ENCODE data around the gene C16orf86.
"Not testable (repeated sequence)": the region's sequence is repeated elsewhere in the genome, so short reads cannot be mapped to it uniquely, and the experiment has no call there.

Gene C16orf86

DNA sequence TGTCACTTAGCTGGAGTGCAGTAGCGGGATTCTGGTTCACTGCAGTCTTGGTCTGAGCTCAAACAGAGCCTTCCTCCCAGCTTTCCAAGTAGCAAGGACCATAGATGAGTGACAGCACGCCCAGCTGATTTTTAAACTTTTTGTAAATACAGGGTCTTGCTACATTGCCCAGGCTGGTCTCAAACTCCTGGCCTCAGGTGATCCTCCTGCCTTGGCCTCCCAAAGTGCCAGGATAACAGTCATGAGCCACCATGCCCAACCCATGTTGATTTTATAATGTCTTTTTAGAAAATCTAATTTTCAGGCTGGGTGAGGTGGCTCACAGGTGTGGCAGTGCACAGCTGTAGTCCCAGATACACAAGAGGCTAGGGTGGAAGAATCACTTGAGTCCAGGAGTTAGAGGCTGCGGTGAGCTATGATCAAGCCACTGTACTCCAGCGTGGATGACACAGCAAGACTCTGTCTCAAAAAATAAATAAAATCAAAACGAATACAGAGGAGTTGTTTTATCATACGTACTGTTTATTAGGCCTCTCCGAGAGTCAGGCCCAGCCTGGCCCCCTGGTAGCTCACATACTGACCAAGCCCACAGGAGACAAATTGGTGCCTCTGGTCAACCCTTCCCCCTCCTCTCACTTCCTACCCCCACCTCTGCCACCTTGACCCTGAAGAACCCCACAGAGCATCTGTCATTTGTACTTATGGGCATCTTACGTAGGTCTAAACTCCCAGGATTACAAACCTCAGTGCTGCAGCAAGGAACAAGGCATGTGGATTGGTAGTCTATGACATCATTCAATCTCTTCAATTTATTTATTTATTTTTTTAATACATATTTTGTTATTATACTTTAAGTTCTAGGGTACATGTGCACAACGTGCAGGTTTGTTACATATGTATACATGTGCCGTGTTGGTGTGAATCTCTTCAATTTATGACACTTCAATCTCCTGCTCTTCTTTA, 13.6 kb downstream of the C16orf86 start:
- TF ChIP-seq, protein P1, sequence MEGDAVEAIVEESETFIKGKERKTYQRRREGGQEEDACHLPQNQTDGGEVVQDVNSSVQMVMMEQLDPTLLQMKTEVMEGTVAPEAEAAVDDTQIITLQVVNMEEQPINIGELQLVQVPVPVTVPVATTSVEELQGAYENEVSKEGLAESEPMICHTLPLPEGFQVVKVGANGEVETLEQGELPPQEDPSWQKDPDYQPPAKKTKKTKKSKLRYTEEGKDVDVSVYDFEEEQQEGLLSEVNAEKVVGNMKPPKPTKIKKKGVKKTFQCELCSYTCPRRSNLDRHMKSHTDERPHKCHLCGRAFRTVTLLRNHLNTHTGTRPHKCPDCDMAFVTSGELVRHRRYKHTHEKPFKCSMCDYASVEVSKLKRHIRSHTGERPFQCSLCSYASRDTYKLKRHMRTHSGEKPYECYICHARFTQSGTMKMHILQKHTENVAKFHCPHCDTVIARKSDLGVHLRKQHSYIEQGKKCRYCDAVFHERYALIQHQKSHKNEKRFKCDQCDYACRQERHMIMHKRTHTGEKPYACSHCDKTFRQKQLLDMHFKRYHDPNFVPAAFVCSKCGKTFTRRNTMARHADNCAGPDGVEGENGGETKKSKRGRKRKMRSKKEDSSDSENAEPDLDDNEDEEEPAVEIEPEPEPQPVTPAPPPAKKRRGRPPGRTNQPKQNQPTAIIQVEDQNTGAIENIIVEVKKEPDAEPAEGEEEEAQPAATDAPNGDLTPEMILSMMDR (conservative IDR thresholded peaks at IDR 0.05; ENCODE audit: low read depth, low read length), result no peak
- no peak for DNase-seq (ENCODE audit: low read depth)
- no peak overlapping the region for H3K4me3 ChIP-seq (ENCODE audit: low read length)

DNA sequence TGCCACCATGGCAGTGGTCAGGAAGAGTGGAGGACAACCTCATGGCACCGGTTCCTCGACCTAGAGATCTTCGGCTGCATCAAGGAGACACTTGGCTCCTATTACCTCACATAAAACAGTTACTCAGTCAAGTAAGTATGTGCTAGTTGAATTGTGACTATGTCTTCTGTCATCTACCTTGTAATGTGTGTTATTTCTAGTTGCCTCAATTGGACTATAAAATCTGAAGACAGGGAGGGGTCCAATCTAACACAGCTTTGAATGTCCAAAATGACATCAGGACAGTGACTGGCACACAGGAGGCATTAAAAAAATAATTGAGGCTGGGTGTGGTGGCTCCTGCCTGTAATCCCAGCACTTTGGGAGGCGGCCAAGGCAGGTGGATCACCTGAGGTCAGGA, 17.2 kb downstream of the C16orf86 start:
- no peak for DNase-seq (ENCODE audit: low read depth)
- TF ChIP-seq, protein P1 (conservative IDR thresholded peaks at IDR 0.05; ENCODE audit: low read depth, low read length), result no peak
- no peak overlapping the region for H3K4me3 ChIP-seq (ENCODE audit: low read length)

DNA sequence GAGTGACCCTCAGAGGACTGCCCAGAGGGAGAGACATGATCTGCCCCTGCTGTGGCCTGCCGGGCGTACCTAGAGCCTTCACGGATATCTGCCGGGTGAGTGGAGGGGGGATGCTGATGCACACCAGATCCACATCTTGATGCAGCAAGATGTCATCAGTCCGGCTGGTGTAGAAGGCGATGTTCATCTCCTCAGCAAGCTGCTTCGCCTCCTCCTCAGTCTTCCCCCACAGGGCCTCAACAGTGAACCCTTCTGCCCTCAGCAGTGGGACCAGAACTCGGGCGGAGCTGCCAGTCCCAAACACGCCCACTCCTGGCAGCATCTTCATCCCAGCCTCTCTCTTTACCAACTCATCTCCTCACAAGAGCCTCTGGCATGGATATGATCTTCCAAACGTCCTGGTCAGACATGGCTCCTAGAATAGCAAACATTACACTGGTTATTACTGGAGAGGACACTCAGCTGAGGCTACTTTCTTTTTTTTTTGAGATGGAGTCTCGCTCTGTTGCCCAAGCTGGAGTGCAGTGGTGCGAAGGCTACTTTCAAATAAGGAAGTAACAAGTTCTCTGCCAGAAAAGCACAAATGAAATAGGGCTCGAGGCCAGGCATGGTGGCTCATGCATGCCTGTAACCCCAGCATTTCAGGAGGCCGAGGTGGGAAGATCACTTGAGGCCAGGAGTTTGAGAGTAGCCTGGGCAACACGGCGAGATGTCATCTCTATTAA, 18.9 kb downstream of the C16orf86 start:
- DNase-seq (ENCODE audit: low read depth), result no peak
- TF ChIP-seq, protein P1 (conservative IDR thresholded peaks at IDR 0.05; ENCODE audit: low read depth, low read length), result no peak
- no peak overlapping the region for H3K4me3 ChIP-seq (ENCODE audit: low read length)

DNA sequence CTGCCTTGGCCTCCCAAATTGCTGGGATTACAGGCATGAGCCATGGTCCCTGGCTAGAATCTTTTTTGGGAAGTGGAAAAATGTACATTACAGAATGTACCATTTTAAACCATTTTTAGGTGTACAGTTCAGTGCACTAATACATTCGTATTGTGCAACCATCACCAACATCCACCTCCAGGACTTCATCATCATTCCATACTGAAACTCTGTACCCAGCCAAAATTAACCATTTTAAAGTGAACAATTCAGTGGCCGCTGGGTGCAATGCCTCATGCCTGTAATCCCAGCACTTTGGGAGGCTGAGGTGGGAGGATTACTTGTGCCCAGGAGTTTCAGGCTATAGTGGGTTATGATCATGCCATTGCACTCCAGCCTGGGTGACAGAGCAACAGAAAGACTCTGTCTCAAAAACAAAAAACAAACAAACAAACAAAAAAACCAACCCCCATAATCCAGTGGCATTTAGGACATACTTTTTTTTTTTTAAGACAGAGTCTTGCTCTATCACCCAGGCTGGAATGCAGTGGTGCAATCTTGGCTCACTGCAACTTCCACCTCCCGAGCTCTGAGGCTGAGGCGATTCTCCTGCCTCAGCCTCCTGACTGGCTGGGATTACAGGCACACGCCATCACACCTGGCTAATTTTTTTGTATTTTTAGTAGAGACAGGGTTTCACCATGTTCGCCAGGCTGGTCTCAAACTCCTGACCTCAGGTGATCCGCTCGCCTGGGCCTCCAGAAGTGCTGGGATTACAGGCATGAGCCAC, 27.1 kb downstream of the C16orf86 start:
- DNase-seq (ENCODE audit: low read depth); H3K4me3 ChIP-seq (ENCODE audit: low read length): not testable (repeated sequence)

DNA sequence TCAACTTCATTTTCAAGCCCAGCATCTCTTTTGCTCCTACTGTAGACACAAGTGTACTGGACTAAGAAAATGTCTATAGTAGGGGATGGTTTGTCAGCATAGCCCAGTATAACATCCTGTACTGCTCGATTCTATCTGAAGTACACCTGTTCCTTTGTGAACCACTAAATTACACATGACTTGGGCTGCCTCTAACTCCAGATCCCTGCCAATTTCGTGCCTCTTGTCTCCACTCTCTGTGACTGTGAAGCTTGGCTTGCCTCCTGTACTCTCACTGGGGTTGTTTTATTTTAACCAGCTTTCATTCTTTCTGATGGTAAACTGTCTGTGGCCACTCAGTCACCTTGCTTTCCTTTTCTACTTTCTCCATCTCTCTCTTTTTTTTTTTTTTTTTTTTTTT, 28.0 kb downstream of the C16orf86 start:
- TF ChIP-seq, protein P1 (conservative IDR thresholded peaks at IDR 0.05; ENCODE audit: low read depth, low read length), result no peak
- no peak overlapping the region for H3K4me3 ChIP-seq (ENCODE audit: low read length)
- no peak for DNase-seq (ENCODE audit: low read depth)

DNA sequence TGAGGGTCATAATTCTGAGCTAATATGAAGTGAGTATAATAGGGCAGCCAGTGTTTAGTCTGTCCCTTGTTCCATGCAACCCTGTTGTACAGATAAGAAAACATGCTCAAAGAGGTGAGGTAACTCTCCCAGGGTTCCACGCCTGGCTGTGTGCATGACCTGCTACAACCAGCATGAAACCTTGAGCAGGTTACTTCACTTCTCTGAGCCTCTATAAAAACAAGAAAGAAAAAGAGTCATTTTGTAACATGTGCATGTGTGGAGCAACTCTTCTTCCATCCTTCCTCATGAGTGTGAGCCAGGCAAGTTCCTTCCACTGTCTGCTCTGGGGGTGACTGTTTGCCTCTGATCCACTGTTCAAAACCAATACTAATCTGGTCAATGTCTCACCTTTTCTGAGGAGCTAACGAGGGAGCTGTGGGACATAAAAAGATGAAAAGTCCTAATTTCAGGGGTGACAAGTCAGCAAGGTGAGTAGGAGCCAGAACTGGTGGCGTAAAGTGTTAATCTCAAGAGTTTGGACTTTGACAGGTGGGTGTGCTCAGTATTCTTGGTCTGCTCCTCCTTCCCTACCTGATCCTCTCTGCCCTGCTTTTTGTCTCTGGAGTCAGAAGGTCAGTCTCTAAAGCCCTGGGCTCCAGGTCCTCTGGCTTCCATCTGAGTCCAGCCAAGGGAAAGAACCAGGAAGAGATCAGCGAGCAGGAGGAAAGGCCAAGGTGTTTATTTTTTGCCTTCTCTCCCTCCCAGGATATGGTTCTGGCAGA, 31.0 kb downstream of the C16orf86 start:
- TF ChIP-seq, protein P1 (conservative IDR thresholded peaks at IDR 0.05; ENCODE audit: low read depth, low read length), result no peak
- no peak overlapping the region for H3K4me3 ChIP-seq (ENCODE audit: low read length)
- DNase-seq (ENCODE audit: low read depth), result no peak

All from retinal pigment epithelial cell (primary cell).